Measurements from ENCODE around the gene DRAXIN.

- TF ChIP-seq CTCF (IDR thresholded peaks at IDR 0.05): no peak
- no peak for TF ChIP-seq POLR2A (IDR thresholded peaks at IDR 0.05)
These were observed 38.2 kb upstream of the DRAXIN start for GRCh38 chr1:11653101-11653860.
